GOT3 (cell line): Measurements from ENCODE around the gene ELL.

Experiments used
- DNase-seq: peaks from one replicate; lab custom pipeline; 2025; ENCODE audit warnings: mixed read lengths; lab: John Stamatoyannopoulos, UW

The ELL gene

DNA sequence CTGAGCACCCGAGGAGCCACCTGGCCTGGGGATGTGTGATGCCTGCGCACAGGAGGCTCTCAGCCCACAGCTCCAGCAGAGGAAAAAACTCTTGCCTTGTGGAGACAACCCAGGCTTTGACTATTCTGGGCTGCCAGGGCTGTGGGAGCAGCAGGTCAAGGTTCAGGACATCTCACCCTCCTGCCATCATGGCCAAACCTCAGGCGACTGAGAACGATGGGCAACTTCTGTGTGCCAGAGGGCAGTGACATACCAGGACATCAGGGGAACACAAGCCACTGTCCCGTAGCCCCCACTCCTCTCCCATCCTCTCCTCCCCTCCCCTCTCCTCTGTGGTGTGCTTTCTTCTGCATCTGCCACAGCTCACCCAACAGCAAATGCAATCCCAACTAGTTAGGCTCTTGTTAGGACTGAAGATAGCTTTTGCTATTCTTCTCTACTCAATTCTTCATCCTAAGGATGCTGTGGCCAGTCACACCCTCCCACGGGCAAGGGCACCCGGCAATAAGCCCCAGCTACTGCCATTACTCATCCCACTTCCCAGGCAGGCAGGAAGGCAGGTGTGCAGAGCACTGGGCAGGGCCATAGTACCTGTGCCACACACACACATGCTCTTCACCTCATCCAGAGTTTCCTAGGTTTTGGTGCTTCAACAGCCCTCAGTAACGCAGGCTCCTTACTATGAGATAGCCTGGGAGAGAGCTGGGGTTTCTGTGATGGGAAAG lies 16.8 kb downstream of the ELL start:
- DNase-seq = no peak

- no peak for DNase-seq
Observed at GRCh38 chr19:18503971-18504885, 17.6 kb downstream of the ELL start.

- DNase-seq = no peak
Observed at GRCh38 chr19:18503337-18503970, 18.4 kb downstream of the ELL start.

- no peak for DNase-seq
Observed at GRCh38 chr19:18502638-18503294, 19.1 kb downstream of the ELL start.

DNA sequence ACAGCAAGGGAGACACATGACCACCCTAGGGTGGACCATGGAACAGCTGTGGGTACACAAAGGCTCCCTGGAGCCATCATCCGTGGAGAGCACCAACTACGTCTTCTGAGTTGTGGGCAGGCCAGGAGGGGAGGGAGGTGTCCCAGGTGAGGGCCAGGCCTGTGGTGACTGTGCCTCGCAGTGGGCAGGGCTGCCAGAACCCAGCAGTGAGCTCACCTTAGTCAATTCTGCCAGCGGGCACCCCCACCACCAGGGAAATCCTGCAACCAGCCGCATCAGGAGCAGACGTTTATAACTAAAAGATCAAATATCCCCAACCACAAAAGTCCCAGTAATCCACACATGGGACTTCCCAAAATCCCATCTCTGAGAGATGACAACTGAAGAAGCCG lies 19.6 kb downstream of the ELL start:
- DNase-seq = no peak

- no peak for DNase-seq
Observed at GRCh38 chr19:18501832-18502231, 20.0 kb downstream of the ELL start.

- DNase-seq = no peak
Observed at GRCh38 chr19:18501351-18501750, 20.5 kb downstream of the ELL start.

DNA sequence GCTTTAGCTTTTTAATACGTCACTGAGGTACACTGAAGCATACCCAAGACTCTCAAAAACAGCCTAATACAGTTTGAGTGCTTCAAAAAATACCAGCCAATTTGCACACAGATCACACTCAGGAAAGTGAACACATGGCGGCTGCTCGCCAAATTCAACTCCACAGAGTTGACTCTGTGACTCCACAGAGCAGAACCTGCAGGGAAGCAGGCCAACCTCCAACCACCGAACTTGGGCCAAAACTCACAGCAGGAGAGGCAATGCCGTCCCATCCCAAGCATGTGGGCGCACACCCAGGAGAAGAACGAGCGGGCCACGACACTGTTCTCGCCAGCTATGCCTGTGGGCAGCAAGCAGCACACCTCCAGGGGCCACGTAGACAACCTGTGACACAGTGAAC lies 21.1 kb downstream of the ELL start:
- DNase-seq = no peak

GRCh38 chr19:18500376-18500775 lies 21.5 kb downstream of the ELL start:
- no peak for DNase-seq

GRCh38 chr19:18499055-18499775 lies 22.7 kb downstream of the ELL start:
- no peak for DNase-seq

DNA sequence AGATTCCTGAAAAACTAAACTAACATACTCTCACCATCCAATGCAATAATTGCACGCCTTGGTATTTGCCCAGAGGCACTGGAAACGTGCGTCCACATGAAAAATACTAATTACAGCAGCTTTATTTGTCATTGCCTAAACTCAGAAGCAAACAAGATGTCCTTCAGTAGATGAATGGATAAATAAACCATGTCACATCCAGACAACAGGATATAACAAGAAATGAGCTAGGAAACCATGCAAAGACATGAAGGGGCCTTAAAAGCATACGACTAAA lies 25.0 kb downstream of the ELL start:
- DNase-seq = no peak

GRCh38 chr19:18496167-18496979 lies 25.5 kb downstream of the ELL start:
- DNase-seq = no peak

- no peak for DNase-seq
Observed at GRCh38 chr19:18495204-18495911, 26.5 kb downstream of the ELL start.

- no peak for DNase-seq
Observed at GRCh38 chr19:18494267-18494607, 27.6 kb downstream of the ELL start.

DNA sequence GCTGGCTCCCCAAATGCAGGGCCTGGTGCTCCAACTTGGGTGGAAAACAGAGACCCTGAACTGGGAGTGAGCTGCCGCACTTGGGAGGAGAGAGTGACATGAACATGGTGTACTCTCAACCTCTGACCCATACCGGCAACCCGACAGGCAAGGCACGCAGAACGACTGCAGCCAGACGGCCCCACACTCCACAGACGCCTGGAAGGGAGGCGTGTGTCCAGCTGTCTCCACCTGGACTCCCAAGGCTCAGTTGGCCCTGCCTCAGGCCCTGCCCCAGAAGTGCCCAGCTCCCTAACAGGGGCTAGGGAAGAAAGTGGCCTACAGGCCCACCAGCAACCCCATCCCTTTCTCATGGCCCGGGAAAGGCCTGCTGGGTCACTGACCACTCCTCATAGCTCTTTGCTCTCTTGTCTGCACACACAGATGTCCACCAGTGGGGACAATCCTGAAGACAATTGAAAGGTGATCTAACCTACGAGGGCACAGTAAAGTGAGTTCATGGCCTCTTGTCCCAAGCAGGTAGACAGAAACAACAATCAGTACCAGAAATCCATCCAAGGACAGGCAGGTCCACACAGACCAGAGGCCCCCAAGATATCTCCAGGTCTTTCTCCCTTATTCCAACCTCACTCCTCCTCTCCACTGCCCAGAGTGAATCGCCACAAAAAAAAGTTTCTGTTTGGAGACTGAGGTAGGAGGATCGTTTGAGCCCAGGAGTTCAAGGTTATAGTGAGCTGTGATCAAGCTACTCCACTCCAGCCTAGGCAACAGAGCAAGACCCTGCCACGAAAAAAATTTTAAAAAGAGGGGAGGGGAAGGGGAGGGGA lies 28.2 kb downstream of the ELL start:
- DNase-seq = no peak

DNA sequence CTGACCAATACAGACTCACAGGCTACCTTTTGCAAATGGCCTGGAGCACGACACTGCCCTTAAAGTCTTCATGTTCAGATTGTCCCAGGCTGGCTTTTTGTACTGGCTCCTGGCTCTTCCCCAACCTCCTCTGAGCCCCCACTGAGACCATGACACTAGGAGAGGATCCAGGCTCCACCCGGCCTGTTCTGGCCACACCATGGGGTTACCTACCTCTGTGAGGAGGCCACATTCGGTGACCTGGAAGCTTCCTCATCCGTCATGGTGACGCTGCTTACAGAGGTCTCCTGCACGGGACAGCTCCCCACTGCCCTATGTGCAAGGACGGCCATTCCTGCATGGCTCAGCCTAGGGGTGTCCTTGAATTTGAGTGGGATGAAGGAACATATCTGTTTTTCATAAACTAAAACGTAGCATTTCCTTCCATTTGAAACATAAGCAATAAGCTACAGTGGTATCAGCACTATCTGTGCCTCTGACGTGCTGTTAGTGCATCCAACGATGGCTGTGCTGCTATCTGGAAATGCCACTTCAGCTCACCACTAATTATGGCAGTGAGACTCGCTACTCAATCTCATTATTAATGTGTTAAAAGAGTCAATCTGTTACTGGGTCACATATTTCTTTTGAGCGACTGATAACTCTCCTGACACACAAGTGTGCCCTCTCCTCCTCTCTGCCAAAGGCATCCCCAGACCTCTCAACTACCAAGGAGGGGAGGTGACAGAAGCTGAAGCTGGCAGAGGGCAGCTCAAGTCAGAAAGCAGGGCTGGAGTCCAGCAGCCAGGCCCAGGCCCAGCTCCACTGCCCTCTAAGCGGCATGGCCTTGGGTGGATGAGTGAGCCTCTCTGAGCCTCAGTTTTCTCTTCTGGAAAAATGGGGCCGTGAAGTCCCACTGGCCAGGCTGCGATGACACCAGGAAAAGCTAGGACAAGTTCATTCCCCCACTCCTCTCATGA lies 29.6 kb downstream of the ELL start:
- DNase-seq = no peak

DNA sequence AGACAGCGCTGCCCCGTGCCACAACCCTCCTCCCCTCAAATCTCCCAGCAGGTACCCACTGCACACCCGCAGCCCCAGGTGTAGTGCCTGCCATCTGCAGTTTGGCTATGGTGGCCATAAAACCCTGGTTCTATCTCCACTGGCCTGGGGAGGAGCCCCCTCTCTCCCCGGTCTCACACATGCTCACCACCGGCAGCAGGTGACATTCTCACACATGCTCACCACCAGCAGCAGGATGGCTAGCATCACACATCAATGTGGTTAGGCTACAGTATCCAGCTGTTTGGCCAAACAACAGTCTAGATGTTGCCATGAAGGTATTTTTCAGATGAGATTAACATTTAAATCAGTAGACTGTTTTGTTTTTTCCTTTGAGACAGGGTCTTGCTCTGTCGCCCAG lies 31.1 kb downstream of the ELL start:
- DNase-seq = no peak

DNA sequence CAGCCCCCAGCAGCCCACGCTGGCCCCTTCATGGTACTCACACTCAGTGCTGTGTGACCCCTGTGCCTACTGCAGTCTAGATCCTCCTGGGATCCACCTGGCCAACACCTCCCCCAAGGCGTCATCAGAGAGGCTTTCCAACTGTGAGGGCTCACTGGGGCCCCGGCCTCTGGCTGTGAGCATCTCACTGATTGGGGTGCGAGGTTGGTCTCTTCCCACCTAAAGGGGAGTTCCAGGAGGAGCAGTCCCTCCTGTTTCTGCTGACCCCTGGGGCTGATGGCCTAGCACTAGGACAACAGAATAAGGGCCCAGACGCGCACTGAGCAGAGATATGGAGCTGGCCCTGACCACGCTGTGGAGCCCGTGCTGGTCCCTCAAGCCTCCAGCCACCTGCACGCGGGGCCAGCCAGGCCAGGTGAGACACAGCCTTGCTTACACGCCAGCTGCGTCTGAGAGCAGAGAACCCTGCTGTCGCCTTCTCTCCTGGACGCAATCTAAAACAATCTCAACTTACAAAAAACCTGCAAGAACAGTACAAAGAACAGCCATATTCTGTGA lies 32.2 kb downstream of the ELL start:
- no peak for DNase-seq
